ENCODE measurements around the gene TRIM51G.
"Not testable (repeated sequence)": the region's sequence is repeated elsewhere in the genome, so short reads cannot be mapped to it uniquely, and the experiment has no call there.

DNA sequence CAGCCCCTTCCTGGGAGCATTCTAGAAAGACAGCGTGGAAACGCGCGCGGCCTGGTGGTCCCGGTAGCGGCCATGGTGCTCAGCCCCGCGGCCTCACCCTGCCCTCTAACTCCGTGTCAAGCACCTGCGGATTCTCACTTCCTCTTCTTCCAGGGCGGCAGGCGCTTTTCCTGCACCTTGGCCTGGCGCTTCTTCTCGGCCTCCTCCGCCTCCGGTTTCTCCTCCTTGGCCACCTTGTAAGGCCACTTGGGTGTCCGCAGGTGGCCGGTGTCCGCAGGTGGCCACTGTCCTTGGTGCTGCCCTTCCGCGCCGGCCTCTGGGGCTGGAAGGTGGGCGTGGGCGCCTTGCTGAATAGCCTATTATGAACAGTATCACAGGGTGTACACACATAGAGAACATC lies 15.1 kb downstream of the TRIM51G start:
- TF ChIP-seq, protein P1, sequence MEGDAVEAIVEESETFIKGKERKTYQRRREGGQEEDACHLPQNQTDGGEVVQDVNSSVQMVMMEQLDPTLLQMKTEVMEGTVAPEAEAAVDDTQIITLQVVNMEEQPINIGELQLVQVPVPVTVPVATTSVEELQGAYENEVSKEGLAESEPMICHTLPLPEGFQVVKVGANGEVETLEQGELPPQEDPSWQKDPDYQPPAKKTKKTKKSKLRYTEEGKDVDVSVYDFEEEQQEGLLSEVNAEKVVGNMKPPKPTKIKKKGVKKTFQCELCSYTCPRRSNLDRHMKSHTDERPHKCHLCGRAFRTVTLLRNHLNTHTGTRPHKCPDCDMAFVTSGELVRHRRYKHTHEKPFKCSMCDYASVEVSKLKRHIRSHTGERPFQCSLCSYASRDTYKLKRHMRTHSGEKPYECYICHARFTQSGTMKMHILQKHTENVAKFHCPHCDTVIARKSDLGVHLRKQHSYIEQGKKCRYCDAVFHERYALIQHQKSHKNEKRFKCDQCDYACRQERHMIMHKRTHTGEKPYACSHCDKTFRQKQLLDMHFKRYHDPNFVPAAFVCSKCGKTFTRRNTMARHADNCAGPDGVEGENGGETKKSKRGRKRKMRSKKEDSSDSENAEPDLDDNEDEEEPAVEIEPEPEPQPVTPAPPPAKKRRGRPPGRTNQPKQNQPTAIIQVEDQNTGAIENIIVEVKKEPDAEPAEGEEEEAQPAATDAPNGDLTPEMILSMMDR (IDR thresholded peaks at IDR 0.05) = not testable (repeated sequence)
- TF ChIP-seq POLR2A (IDR thresholded peaks at IDR 0.05; ENCODE audit: low read depth) = not testable (repeated sequence)
